Neural progenitor cell (in vitro differentiated cells): ENCODE results near the gene TLE3.

ENCODE experiments used
- EZH2 ChIP-seq: fragments of 200-600 bp; sonication (generic); IDR thresholded peaks from 2 replicates; pipeline ENCODE4 v1.6.1; 2017; ENCODE audit warnings: antibody characterized with exemption, mild to moderate bottlenecking, moderate library complexity
- TF ChIP-seq, protein P1 (sequence below): fragments of 200-600 bp; sonication (generic); IDR thresholded peaks from 2 replicates; pipeline ENCODE4 v1.5.1; 2017; ENCODE audit warnings: antibody characterized with exemption, mild to moderate bottlenecking

DNA sequence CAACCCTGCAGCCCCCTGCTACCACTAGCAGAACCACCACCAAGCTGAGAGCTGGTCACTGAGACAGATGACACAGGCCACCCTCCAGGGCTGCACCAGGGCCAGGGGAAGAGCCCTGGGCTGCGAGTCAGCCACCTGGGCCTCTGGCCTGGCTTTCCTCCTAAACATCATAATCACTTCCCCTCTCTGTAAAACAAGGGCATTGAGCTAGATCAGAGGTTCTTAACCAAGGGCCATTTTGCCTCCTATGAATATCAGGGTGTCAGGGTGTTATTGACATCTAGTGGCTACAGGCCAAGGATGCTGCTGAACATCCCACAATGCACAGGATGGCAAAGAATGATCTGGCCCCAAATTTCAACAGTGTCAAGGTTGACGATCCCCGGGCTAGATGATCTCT is 25.2 kb downstream of the TLE3 start:
- TF ChIP-seq, protein P1, sequence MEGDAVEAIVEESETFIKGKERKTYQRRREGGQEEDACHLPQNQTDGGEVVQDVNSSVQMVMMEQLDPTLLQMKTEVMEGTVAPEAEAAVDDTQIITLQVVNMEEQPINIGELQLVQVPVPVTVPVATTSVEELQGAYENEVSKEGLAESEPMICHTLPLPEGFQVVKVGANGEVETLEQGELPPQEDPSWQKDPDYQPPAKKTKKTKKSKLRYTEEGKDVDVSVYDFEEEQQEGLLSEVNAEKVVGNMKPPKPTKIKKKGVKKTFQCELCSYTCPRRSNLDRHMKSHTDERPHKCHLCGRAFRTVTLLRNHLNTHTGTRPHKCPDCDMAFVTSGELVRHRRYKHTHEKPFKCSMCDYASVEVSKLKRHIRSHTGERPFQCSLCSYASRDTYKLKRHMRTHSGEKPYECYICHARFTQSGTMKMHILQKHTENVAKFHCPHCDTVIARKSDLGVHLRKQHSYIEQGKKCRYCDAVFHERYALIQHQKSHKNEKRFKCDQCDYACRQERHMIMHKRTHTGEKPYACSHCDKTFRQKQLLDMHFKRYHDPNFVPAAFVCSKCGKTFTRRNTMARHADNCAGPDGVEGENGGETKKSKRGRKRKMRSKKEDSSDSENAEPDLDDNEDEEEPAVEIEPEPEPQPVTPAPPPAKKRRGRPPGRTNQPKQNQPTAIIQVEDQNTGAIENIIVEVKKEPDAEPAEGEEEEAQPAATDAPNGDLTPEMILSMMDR, result no peak
- TF ChIP-seq EZH2, result no peak
